ENCODE measurements around the gene ZNF292.

- TF ChIP-seq POLR2AphosphoS5 (IDR thresholded peaks at IDR 0.05; ENCODE audit: borderline replicate concordance, low read depth, low read length) (no peak), EZH2 (IDR thresholded peaks at IDR 0.05) (no peak), FOXP2 (optimal IDR thresholded peaks at IDR 0.05; ENCODE audit: control extremely low read depth, extremely low read length, insufficient read depth) (no peak)
Observed at GRCh38 chr6:87257975-87258374, 102.6 kb downstream of the ZNF292 start.

Data from SK-N-MC (cell line).